Measurements from ENCODE around the gene PSMD4. TPM values are rescaled to one million over a fixed set of nuclear protein-coding genes. Genes with fewer than 3 reads are reported as not detected.
"Not testable (repeated sequence)": the region's sequence is repeated elsewhere in the genome, so short reads cannot be mapped to it uniquely, and the experiment has no call there.

PSMD4 gene
- 100 to 1,000 TPM in 3 of 5 donors, 10 to 100 TPM in 2; 68.1 to 150 (median 133) TPM for total RNA-seq
- total RNA-seq (2013): 157 TPM
- total RNA-seq: 38.8 to 297 (median 85.6) reads per million in 29 experiments

DNA sequence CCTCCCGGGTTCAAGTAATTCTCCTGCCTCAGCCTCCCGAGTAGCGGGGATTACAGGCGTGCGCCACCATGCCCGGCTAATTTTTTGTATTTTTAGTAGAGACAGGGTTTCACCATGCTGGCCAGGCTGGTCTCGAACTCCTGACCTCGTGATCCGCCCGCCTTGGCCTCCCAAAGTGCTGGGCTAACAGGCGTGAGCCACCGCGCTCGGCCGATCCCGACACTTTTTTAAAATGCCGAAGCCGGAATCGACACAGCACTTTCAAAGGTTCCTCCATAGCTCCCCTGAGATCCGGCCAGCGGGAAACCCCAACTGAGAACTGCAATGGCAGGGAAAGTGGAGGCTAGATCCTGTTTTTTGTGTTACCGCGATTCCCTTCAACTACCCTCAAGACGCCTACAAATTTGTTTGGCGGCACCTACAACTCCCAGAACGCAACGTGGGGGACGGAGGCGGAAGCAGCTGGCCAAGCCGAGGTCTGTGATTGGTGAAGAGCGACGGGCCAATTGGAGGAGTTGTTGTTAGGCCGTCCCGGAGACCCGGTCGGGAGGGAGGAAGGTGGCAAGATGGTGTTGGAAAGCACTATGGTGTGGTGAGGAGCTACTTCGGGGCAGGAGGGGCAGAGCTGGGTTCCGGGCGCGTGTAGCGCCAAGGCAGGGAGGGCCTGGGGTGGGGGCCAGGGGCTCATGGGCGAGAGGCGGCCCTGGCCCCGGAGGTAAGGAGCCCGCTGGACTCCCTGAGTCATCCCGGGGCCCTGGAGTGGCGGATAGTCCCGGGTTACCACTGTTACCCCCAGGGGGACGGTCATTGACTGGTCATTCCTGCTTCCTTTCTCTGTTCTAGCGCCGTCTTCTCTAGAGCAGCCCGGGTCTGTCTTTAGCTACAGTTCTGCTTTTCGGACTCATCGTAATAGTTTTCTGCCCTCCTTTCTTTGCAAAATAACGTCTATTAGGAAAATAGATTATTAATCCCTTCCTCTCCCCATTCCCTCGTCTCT is at the start of gene PSMD4:
PSMD4 (plus strand) TSS at position 518 of the 997 bp plus-strand sequence; CDS start at position 567, 49 bp downstream.
- H3K9me3 Mint-ChIP-seq: no peaks in the 10 kb centered on the region
- WGBS (ENCODE audit: insufficient coverage): 11% methylated on average over 42 of the region's 56 CpGs
- H3K4me1 ChIP-seq (ENCODE audit: control insufficient read depth in 1 of 2, extremely low read depth in 1 of 2, insufficient read depth in 2 of 2, low read length in 2 of 2): peaks cover 6 to 29% of the 10 kb centered on the region in 2 experiments
- peak within 1 kb of the TSS; percentile 83 to 91 (median 88) for H3K4me3 Mint-ChIP-seq
- H3K27ac ChIP-seq (ENCODE audit: low read length): peak within 1 kb of the TSS; percentile 69
- H3K27ac Mint-ChIP-seq: peak within 1 kb of the TSS; percentile 89
- H3K27me3 Mint-ChIP-seq: no peaks in the 10 kb centered on the region
- ATAC-seq (replicated peaks in 1 of 4) (peak; percentile 93 to 96 (median 94)), DNase-seq (peak; percentile 78 to 97 (median 93))
- H3K27me3 ChIP-seq (replicated peaks in 1 of 2; ENCODE audit: control insufficient read depth in 2 of 2, extremely low read depth in 1 of 2, insufficient read depth in 2 of 2, low read length in 1 of 2): no peaks in the 10 kb centered on the region
- ChIA-PET POLR2A (interaction anchor here (0.6 to 1.4 kb wide), 6 partner anchors 156 to 879 kb away, joined by 3 to 12 read pairs (median 4); partner anchors contain the start of genes CDC42SE1 (in 1 of the 2), CELF3 (in 1 of the 2) and GOLPH3L (in 1 of the 2)), CTCF (interaction anchor here in 1 of 2 donors (0.7 to 1.6 kb wide), 7 partner anchors 27 to 157 kb away, joined by 3 to 12 read pairs (median 6); partner anchors contain the start of genes TNFAIP8L2, VPS72 and ZNF687)
- H3K36me3 Mint-ChIP-seq: peaks cover 1% of the 10 kb centered on the region
- H3K4me3 ChIP-seq (ENCODE audit: control insufficient read depth in 1 of 2, extremely low read depth in 1 of 2, low read length in 1 of 2): peak within 1 kb of the TSS; percentile 82 to 92
- H3K9me3 ChIP-seq: no peaks in the 10 kb centered on the region
- H3K36me3 ChIP-seq (ENCODE audit: control insufficient read depth in 2 of 2, extremely low read depth in 1 of 2, insufficient read depth in 1 of 2, low read length in 1 of 2): peaks cover 0 to 6% of the 10 kb centered on the region in 2 donors
- peaks cover 27 to 39% (median 36%) of the 10 kb centered on the region in 3 donors for H3K4me1 Mint-ChIP-seq

- Histone ChIP-seq H3K36me3 (ENCODE audit: control insufficient read depth in 2 of 2, extremely low read depth in 1 of 2, insufficient read depth in 1 of 2, low read length in 1 of 2) (peaks cover 4 to 30% of the 10 kb centered on the region in 2 donors), H3K4me1 (ENCODE audit: control insufficient read depth in 1 of 2, extremely low read depth in 1 of 2, insufficient read depth in 2 of 2, low read length in 2 of 2) (peaks cover 4 to 11% of the 10 kb centered on the region in 2 experiments)
- not testable (repeated sequence) for H3K9me3 Mint-ChIP-seq; H3K4me3 Mint-ChIP-seq; ATAC-seq (replicated peaks in 1 of 4); H3K27me3 Mint-ChIP-seq; H3K4me3 ChIP-seq (ENCODE audit: control insufficient read depth in 1 of 2, extremely low read depth in 1 of 2, low read length in 1 of 2); DNase-seq; H3K27ac Mint-ChIP-seq; H3K27ac ChIP-seq (ENCODE audit: low read length); H3K27me3 ChIP-seq (replicated peaks in 1 of 2; ENCODE audit: control insufficient read depth in 2 of 2, extremely low read depth in 1 of 2, insufficient read depth in 2 of 2, low read length in 1 of 2); H3K9me3 ChIP-seq; H3K36me3 Mint-ChIP-seq
- 87% methylated on average over 12 of the region's 12 CpGs for WGBS (ENCODE audit: insufficient coverage)
- H3K4me1 Mint-ChIP-seq: peaks cover 25 to 32% (median 26%) of the 10 kb centered on the region in 3 donors
- POLR2A ChIA-PET: interaction anchor here in 1 of 2 donors (0.6 kb wide), 1 partner anchor 419 kb away, joined by 4 read pairs; no protein-coding TSS in a partner anchor
- CTCF ChIA-PET: interaction anchor here in 1 of 2 donors (0.9 kb wide), 1 partner anchor 106 kb away, joined by 5 read pairs; no protein-coding TSS in a partner anchor
These were observed 49.1 kb upstream of the PSMD4 start for GRCh38 chr1:151205381-151205965.

DNA sequence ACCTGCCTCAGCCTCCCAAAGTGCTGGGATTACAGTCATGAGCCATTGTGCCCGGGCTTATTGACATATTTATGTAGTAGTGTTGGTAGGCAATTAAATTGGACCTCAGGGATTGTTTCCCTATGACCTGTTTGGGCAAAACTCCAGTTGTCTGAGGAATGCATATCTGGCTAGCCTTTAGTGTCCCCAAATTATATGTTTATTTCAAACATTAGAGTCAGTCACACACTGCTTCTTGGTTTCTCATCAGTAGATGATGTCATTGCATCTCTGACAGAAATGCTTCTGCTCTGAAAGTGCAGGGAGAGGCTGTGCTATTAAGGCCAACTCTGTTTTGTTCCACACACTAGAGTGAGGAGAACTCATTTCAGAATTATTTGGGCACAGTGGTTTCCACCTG is 43.7 kb upstream of the PSMD4 start:
- ChIA-PET CTCF (no interaction called here), POLR2A (no interaction called here)
- no CpG with 5 or more reads among the region's 1 CpG for WGBS (ENCODE audit: insufficient coverage)
- ATAC-seq (replicated peaks in 1 of 4): no peak
- DNase-seq: no peak
- Mint-ChIP-seq H3K27ac (peak overlapping the region; percentile 23 to 28), H3K9me3 (no peaks in the 10 kb centered on the region), H3K4me3 (peak overlapping the region in 1 of 3 donors; percentile 44), H3K4me1 (peaks cover 29 to 32% (median 30%) of the 10 kb centered on the region in 3 donors), H3K36me3 (peaks cover 17% of the 10 kb centered on the region), H3K27me3 (no peaks in the 10 kb centered on the region)
- Histone ChIP-seq H3K27me3 (replicated peaks in 1 of 2; ENCODE audit: control insufficient read depth in 2 of 2, extremely low read depth in 1 of 2, insufficient read depth in 2 of 2, low read length in 1 of 2) (no peaks in the 10 kb centered on the region), H3K27ac (ENCODE audit: low read length) (no peak overlapping the region), H3K36me3 (ENCODE audit: control insufficient read depth in 2 of 2, extremely low read depth in 1 of 2, insufficient read depth in 1 of 2, low read length in 1 of 2) (peaks cover under 1 to 32% of the 10 kb centered on the region in 2 donors), H3K4me1 (ENCODE audit: control insufficient read depth in 1 of 2, extremely low read depth in 1 of 2, insufficient read depth in 2 of 2, low read length in 2 of 2) (peaks cover 11 to 15% of the 10 kb centered on the region in 2 experiments), H3K4me3 (ENCODE audit: control insufficient read depth in 1 of 2, extremely low read depth in 1 of 2, low read length in 1 of 2) (no peak overlapping the region), H3K9me3 (no peaks in the 10 kb centered on the region)

DNA sequence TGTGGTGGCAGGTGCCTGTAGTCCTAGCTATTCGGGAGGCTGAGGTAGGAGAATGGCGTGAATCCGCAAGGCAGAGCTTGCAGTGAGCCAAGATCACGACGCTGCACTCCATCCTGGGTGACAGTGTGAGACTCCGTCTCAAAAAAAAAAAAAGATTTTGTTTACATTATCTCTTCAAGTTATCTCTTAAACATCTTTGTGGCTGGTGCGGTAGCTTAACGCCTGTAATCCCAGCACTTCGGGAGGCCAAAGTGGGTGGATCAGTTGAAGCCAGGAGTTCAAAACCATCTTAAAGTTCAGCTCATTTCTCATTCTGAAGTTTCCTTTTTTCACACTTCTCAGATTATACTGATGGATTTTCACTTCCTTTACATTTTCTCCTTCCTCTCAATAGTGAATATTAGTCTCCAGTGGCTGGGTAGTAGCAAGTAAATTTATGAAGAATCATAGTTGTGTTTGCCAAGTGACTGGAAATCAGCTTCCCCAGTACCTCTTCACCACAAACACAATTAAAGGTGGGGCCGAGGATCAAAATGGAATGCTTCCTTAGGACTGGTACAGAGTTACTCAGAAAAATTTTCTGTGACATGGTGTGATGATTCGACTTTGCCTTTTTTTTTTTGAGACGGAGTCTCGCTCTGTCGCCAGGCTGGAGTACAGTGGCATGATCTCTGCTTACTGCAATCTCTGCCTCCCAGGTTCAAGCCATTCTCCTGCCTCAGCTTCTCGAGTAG is 42.4 kb upstream of the PSMD4 start:
- Mint-ChIP-seq H3K36me3 (peaks cover 16% of the 10 kb centered on the region), H3K9me3 (no peaks in the 10 kb centered on the region), H3K4me1 (peaks cover 31 to 33% (median 31%) of the 10 kb centered on the region in 3 donors), H3K4me3 (peak overlapping the region; percentile 47 to 65 (median 60)), H3K27me3 (no peaks in the 10 kb centered on the region), H3K27ac (peak overlapping the region; percentile 84 to 88)
- ChIA-PET POLR2A (interaction anchor here (0.5 to 0.7 kb wide), 3 partner anchors 8 to 151 kb away, joined by 3 to 5 read pairs (median 3); no protein-coding TSS in a partner anchor), CTCF (interaction anchor here in 1 of 2 donors (0.6 to 1.2 kb wide), 2 partner anchors 17 to 35 kb away, joined by 3 read pairs; no protein-coding TSS in a partner anchor)
- ATAC-seq (replicated peaks in 1 of 4): peak in 2 of 4 experiments; percentile 30 to 52
- peaks cover 11 to 15% of the 10 kb centered on the region in 2 experiments for H3K4me1 ChIP-seq (ENCODE audit: control insufficient read depth in 1 of 2, extremely low read depth in 1 of 2, insufficient read depth in 2 of 2, low read length in 2 of 2)
- peaks cover 0 to 22% of the 10 kb centered on the region in 2 donors for H3K36me3 ChIP-seq (ENCODE audit: control insufficient read depth in 2 of 2, extremely low read depth in 1 of 2, insufficient read depth in 1 of 2, low read length in 1 of 2)
- H3K9me3 ChIP-seq: no peaks in the 10 kb centered on the region
- no peak overlapping the region for H3K27ac ChIP-seq (ENCODE audit: low read length)
- peak overlapping the region in 1 of 2 donors; percentile 23 for H3K4me3 ChIP-seq (ENCODE audit: control insufficient read depth in 1 of 2, extremely low read depth in 1 of 2, low read length in 1 of 2)
- peak in 1 of 35 experiments; percentile 11 for DNase-seq
- no peaks in the 10 kb centered on the region for H3K27me3 ChIP-seq (replicated peaks in 1 of 2; ENCODE audit: control insufficient read depth in 2 of 2, extremely low read depth in 1 of 2, insufficient read depth in 2 of 2, low read length in 1 of 2)
- WGBS (ENCODE audit: insufficient coverage): 46% methylated on average over 6 of the region's 15 CpGs

DNA sequence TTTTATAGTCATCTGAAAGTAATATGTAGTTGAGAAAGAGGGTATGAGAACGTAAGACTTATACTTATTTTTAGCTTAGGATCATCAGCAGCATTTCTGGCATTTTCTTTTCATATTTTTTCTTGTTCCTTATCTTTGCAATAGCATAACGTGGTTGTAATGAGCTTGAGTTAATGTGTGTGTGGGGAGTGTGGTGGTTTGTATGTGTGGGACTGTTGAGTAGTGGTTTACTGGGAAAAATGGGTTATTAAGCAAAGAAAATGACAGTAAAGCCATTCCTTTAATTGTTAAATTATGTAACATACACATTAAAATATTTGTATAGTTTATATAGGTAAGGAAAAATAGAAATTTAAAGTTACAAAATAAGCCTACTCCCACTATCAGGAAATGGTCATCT is 41.0 kb upstream of the PSMD4 start:
- H3K27me3 Mint-ChIP-seq: no peaks in the 10 kb centered on the region
- H3K27me3 ChIP-seq (replicated peaks in 1 of 2; ENCODE audit: control insufficient read depth in 2 of 2, extremely low read depth in 1 of 2, insufficient read depth in 2 of 2, low read length in 1 of 2): no peaks in the 10 kb centered on the region
- H3K4me1 Mint-ChIP-seq: peaks cover 33 to 35% (median 33%) of the 10 kb centered on the region in 3 donors
- H3K9me3 Mint-ChIP-seq: no peaks in the 10 kb centered on the region
- peaks cover 11 to 15% of the 10 kb centered on the region in 2 experiments for H3K4me1 ChIP-seq (ENCODE audit: control insufficient read depth in 1 of 2, extremely low read depth in 1 of 2, insufficient read depth in 2 of 2, low read length in 2 of 2)
- H3K4me3 Mint-ChIP-seq: no peak overlapping the region
- WGBS (ENCODE audit: insufficient coverage): no CpG with 5 or more reads among the region's 2 CpGs
- peak overlapping the region; percentile 9 to 23 for H3K27ac Mint-ChIP-seq
- no peaks in the 10 kb centered on the region for H3K9me3 ChIP-seq
- H3K36me3 Mint-ChIP-seq: peaks cover 16% of the 10 kb centered on the region
- DNase-seq: no peak
- POLR2A ChIA-PET: interaction anchor here in 1 of 2 donors (0.6 kb wide), 1 partner anchor 125 kb away, joined by 3 read pairs; no protein-coding TSS in a partner anchor
- CTCF ChIA-PET: interaction anchor here in 1 of 2 donors (1.2 kb wide), 1 partner anchor 16 kb away, joined by 3 read pairs; no protein-coding TSS in a partner anchor
- no peak overlapping the region for H3K27ac ChIP-seq (ENCODE audit: low read length)
- H3K36me3 ChIP-seq (ENCODE audit: control insufficient read depth in 2 of 2, extremely low read depth in 1 of 2, insufficient read depth in 1 of 2, low read length in 1 of 2): peaks cover 0 to 11% of the 10 kb centered on the region in 2 donors
- ATAC-seq (replicated peaks in 1 of 4): no peak
- no peak overlapping the region for H3K4me3 ChIP-seq (ENCODE audit: control insufficient read depth in 1 of 2, extremely low read depth in 1 of 2, low read length in 1 of 2)

Data from T-cell (primary cell).